ENCODE measurements around the gene ZNF658. TPM values are rescaled to one million over a fixed set of nuclear protein-coding genes. Genes with fewer than 3 reads are reported as not detected.
"Not testable (repeated sequence)": the region's sequence is repeated elsewhere in the genome, so short reads cannot be mapped to it uniquely, and the experiment has no call there.

The ZNF658 gene
- 1 to 10 TPM; 4.3 to 7.4 (median 5.8) TPM for total RNA-seq
- 1 to 10 TPM; 1.3 to 2.2 (median 1.6) TPM for polyA plus RNA-seq
- long read RNA-seq, donor 1, full-length matches to known transcripts, result 1 of 1 reads
- long read RNA-seq, donor 1, partial matches to known transcripts, result 0 of 1 reads
- long read RNA-seq, donor 1, other reads (novel, unspliced or antisense), result 0 of 1 reads
- long read RNA-seq, donor 2, full-length matches to known transcripts, result 1 of 1 reads
- long read RNA-seq, donor 2, partial matches to known transcripts, result 0 of 1 reads
- long read RNA-seq, donor 2, other reads (novel, unspliced or antisense), result 0 of 1 reads

GRCh38 chr9:66900490-66901131 lies at the start of gene ZNF658:
Gene ZNF658, plus strand, starts transcription at chr9:66900725. Its CDS starts 2,837 bp downstream, at chr9:66903562.
- not testable (repeated sequence) for H3K36me3 ChIP-seq
- 0 to 1% (median 0%) methylated on average over 29 to 45 of the region's 46 CpGs for WGBS, 5 donors
- peak; percentile 60 to 73 (median 66) for TF ChIP-seq POLR2AphosphoS5 (IDR thresholded peaks at IDR 0.05)

GRCh38 chr9:66861732-66862131 lies 38.8 kb upstream of the ZNF658 start:
- H3K4me1 ChIP-seq; H3K4me3 ChIP-seq; H3K36me3 ChIP-seq; intact Hi-C loops (cut with DNase I; ENCODE audit: low total_unique reads); H3K27me3 ChIP-seq (replicated peaks in 1 of 7); DNase-seq; H3K27ac ChIP-seq; H3K9me3 ChIP-seq: not testable (repeated sequence)
- WGBS, 5 donors, result no CpG with 5 or more reads among the region's 4 CpGs

More at GRCh38 chr9:66900490-66901131, at the start of gene ZNF658:
- H3K9me3 ChIP-seq; intact Hi-C loops (cut with DNase I; ENCODE audit: low total_unique reads); H3K4me1 ChIP-seq; H3K27me3 ChIP-seq (replicated peaks in 1 of 7): not testable (repeated sequence)
- Histone ChIP-seq H3K27ac (peak within 1 kb of the TSS in 6 of 8 donors; percentile 20 to 77 (median 65)), H3K4me3 (peak within 1 kb of the TSS; percentile 34 to 69 (median 46))
- DNase-seq, result peak; percentile 91

DNA sequence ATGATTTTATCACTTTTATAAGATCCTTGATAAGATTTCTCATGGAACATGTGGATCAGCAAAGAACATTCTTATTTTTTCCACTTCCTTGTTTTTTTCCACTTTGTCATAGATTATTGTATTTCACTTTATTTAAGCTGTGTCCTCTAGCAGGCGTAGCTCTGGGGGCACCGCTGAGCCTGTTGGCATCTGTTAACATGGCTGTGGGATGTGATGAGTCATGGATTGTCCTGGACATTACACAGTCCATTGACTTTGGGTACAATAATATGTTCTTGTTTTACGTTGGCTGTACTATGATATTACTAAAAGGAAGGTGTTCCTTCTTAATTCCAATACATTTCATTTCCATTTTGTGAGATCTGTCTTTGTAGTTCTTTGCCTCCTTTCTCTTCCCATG lies 31.9 kb upstream of the ZNF658 start:
- H3K4me1 ChIP-seq; H3K27ac ChIP-seq; H3K4me3 ChIP-seq; intact Hi-C loops (cut with DNase I; ENCODE audit: low total_unique reads); DNase-seq; H3K36me3 ChIP-seq; H3K27me3 ChIP-seq (replicated peaks in 1 of 7); H3K9me3 ChIP-seq: not testable (repeated sequence)
- WGBS, 5 donors, result 75 to 93% (median 89%) methylated on average over 2 of the region's 3 CpGs

DNA sequence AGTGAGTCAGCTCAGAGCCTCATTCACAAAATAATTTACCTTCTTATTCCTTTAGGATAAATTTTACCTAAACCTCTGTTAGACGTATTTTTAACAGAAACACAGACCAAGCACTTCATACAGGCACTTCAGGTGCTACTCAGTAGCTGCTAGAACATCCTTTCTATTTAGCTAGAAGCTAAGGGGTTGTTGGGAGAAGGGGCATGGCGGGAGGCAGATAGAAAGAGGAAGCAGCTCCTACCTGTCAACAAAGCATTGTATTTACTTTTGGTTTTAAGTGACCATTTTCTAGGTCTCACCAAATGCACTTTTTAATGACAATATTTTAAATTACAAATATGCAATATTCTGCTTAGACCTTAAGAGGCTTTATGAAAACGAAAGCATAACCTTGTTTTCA lies 19.9 kb upstream of the ZNF658 start:
- intact Hi-C loops (cut with DNase I; ENCODE audit: low total_unique reads); H3K4me3 ChIP-seq; H3K9me3 ChIP-seq; DNase-seq; H3K36me3 ChIP-seq; H3K4me1 ChIP-seq; H3K27ac ChIP-seq; H3K27me3 ChIP-seq (replicated peaks in 1 of 7): not testable (repeated sequence)
- WGBS, 5 donors, result 42 to 68% (median 49%) methylated on average over 2 to 3 of the region's 3 CpGs

DNA sequence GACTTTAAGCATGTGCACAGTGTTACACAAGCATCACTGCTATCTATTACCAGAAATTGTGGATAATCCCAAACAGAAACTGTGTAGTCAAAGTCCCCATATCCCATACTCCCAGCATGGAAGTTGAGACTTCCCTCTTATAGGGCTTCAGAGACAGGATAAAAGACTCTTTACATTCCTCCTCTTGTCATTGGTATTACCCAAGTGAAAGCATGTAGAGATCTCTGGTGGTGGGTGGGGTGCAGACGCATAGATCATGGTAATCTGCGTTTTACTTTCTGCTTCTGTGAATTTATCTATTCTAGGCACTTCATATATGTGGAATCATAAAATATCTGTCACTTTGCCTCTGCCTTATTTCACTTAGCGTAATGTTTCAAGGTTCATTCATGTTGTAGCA lies 18.7 kb upstream of the ZNF658 start:
- DNase-seq; intact Hi-C loops (cut with DNase I; ENCODE audit: low total_unique reads); H3K4me1 ChIP-seq; H3K4me3 ChIP-seq; H3K27me3 ChIP-seq (replicated peaks in 1 of 7); H3K27ac ChIP-seq; H3K36me3 ChIP-seq; H3K9me3 ChIP-seq: not testable (repeated sequence)
- WGBS, 5 donors, result 83 to 94% (median 93%) methylated on average over 2 to 3 of the region's 3 CpGs

DNA sequence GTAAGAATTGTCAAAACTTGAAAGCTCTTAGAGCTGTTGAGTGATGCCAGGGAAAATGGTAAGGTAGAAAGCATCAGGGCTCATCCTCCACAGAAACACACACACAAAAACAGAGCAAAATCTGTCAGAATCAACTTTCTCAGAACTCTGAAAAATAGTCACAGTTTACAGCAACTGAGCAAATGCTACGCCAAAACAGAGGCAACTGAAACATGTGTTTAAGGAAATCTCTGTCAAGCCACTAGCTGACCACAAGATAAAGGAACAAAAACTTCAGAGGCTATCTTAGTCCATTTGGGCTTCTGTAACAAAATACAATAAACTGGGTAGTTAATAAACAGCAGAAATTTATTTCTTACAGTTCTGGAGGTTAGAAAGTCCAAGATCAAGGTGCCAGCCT lies 10.2 kb upstream of the ZNF658 start:
- DNase-seq; H3K27ac ChIP-seq; H3K4me1 ChIP-seq; H3K36me3 ChIP-seq; H3K4me3 ChIP-seq; H3K9me3 ChIP-seq; H3K27me3 ChIP-seq (replicated peaks in 1 of 7); intact Hi-C loops (cut with DNase I; ENCODE audit: low total_unique reads): not testable (repeated sequence)
- 44 to 63% methylated on average over 1 of the region's 1 CpG; no CpG with 5 or more reads in 3 of the 5 donors for WGBS, 5 donors

- H3K4me1 ChIP-seq; DNase-seq; intact Hi-C loops (cut with DNase I; ENCODE audit: low total_unique reads); H3K36me3 ChIP-seq; H3K27me3 ChIP-seq (replicated peaks in 1 of 7); H3K9me3 ChIP-seq: not testable (repeated sequence)
- Histone ChIP-seq H3K27ac (peak overlapping the region in 5 of 8 donors; percentile 55 to 77 (median 66)), H3K4me3 (peak overlapping the region; percentile 34 to 69 (median 46))
- WGBS, 5 donors, result 2 to 13% (median 10%) methylated on average over 5 to 6 of the region's 8 CpGs
Observed at GRCh38 chr9:66901141-66901540, 616 bp downstream of the ZNF658 start.

GRCh38 chr9:66909560-66909959 lies 9.0 kb downstream of the ZNF658 start:
- H3K27me3 ChIP-seq (replicated peaks in 1 of 7); H3K4me1 ChIP-seq; H3K27ac ChIP-seq; DNase-seq; H3K4me3 ChIP-seq; intact Hi-C loops (cut with DNase I; ENCODE audit: low total_unique reads): not testable (repeated sequence)
- H3K9me3 ChIP-seq, result peaks cover 0 to 16% (median 8%) of the 10 kb centered on the region in 8 donors
- WGBS, 5 donors, result 85 to 95% (median 90%) methylated on average over 1 to 2 of the region's 2 CpGs
- peaks cover 0 to 33% (median 8%) of the 10 kb centered on the region in 6 donors for H3K36me3 ChIP-seq

GRCh38 chr9:66920072-66920471 lies 19.5 kb downstream of the ZNF658 start:
- DNase-seq; intact Hi-C loops (cut with DNase I; ENCODE audit: low total_unique reads); H3K4me1 ChIP-seq; H3K27me3 ChIP-seq (replicated peaks in 1 of 7); H3K4me3 ChIP-seq; H3K27ac ChIP-seq: not testable (repeated sequence)
- WGBS, 5 donors, result 85 to 98% (median 93%) methylated on average over 3 of the region's 4 CpGs; no CpG with 5 or more reads in 1 of the 5 donors
- H3K9me3 ChIP-seq, result peaks cover 0 to 51% (median 36%) of the 10 kb centered on the region in 8 donors
- peaks cover 0 to 25% (median 10%) of the 10 kb centered on the region in 6 donors for H3K36me3 ChIP-seq

DNA sequence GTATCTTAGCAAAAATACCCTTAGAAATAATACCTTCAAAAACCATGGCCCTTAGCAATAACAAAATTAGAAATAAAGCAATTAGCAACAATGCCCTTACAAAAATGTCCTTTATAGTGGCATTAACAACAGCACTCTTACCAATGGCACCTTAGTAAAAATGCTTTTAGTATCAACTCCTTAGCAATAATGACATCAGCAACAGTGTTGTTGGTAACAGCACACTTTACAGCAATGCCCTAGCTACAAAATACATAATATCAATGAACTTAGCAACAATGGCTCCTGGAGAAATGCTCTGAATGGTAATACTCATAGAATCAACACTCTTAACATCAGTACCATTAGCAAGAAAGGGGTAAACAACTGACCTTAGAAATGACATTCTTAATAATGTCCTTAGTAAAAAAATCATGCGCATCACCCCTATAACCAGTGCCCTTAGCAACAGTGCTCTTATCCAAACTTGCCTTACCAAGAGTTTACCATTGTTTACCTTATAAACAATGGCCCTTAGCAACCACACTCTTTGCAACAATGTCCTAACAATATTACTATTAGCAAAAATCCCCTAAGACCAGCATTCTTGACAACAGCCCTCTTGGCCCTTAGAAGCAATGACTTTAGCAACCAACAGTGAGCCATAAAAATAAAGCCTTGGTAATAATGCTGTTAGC lies 35.8 kb downstream of the ZNF658 start:
- no CpG with 5 or more reads among the region's 1 CpG for WGBS, 5 donors
- H3K27me3 ChIP-seq (replicated peaks in 1 of 7); DNase-seq; H3K4me1 ChIP-seq; intact Hi-C loops (cut with DNase I; ENCODE audit: low total_unique reads); H3K4me3 ChIP-seq; H3K27ac ChIP-seq; H3K36me3 ChIP-seq; H3K9me3 ChIP-seq: not testable (repeated sequence)

Data from spleen (tissue), 13 donors.